HG02610 (cell line): Measurements from ENCODE around the gene NT5C1A.

Source experiments
- ATAC-seq: cut with Tn5 transposase; IDR thresholded peaks from one replicate; pipeline ENCODE4 v1.9.1; 2021; ENCODE audit warnings: mild to moderate bottlenecking, moderate library complexity; ENCODE audit not compliant: unreplicated experiment

The NT5C1A gene

GRCh38 chr1:39671793-39672550 lies at the start of gene NT5C1A:
Gene NT5C1A (minus strand): TSS chr1:39672107. CDS start chr1:39672038, 69 bp downstream.
- ATAC-seq, result no peak

GRCh38 chr1:39721664-39722063 lies 49.8 kb upstream of the NT5C1A start:
- ATAC-seq, result no peak

GRCh38 chr1:39720094-39720999 lies 48.4 kb upstream of the NT5C1A start:
- no peak for ATAC-seq

- no peak for ATAC-seq
These were observed 45.9 kb upstream of the NT5C1A start for GRCh38 chr1:39717809-39718208.

- no peak for ATAC-seq
These were observed 41.6 kb upstream of the NT5C1A start for GRCh38 chr1:39713557-39713956.

- ATAC-seq, result no peak
These were observed 40.0 kb upstream of the NT5C1A start for GRCh38 chr1:39711966-39712340.

GRCh38 chr1:39711104-39711965 lies 39.4 kb upstream of the NT5C1A start:
- ATAC-seq, result no peak

GRCh38 chr1:39707506-39707905 lies 35.6 kb upstream of the NT5C1A start:
- ATAC-seq, result no peak

GRCh38 chr1:39704757-39705156 lies 32.9 kb upstream of the NT5C1A start:
- ATAC-seq, result no peak

GRCh38 chr1:39701049-39701439 lies 29.1 kb upstream of the NT5C1A start:
- ATAC-seq, result no peak

- ATAC-seq, result no peak
These were observed 28.4 kb upstream of the NT5C1A start for GRCh38 chr1:39700348-39700747.

- no peak for ATAC-seq
These were observed 27.5 kb upstream of the NT5C1A start for GRCh38 chr1:39699419-39699818.

- no peak for ATAC-seq
These were observed 26.7 kb upstream of the NT5C1A start for GRCh38 chr1:39698568-39698967.

GRCh38 chr1:39696448-39696847 lies 24.5 kb upstream of the NT5C1A start:
- ATAC-seq, result no peak

GRCh38 chr1:39695016-39695415 lies 23.1 kb upstream of the NT5C1A start:
- no peak for ATAC-seq

GRCh38 chr1:39694026-39694425 lies 22.1 kb upstream of the NT5C1A start:
- no peak for ATAC-seq

- no peak for ATAC-seq
These were observed 20.5 kb upstream of the NT5C1A start for GRCh38 chr1:39692152-39693074.

GRCh38 chr1:39691383-39692151 lies 19.7 kb upstream of the NT5C1A start, which contains the start of gene HPCAL4:
Gene HPCAL4 (minus strand): TSS chr1:39691433. CDS start chr1:39684603, 6,830 bp downstream.
- ATAC-seq, result peak; percentile 88

- no peak for ATAC-seq
These were observed 19.0 kb upstream of the NT5C1A start for GRCh38 chr1:39690794-39691382.
